Duodenal mucosa (tissue), 2 donors: Measurements from ENCODE around the gene RASGRP2.

Experiments
- H3K27ac ChIP-seq: one replicate; pipeline ENCODE4 v1.7.0; 2013; ENCODE audit warnings: low read depth, low read length
- H3K27me3 ChIP-seq, 2 donors: one replicate each; pipeline ENCODE4 v1.7.0; 2013; ENCODE audit warnings: low read length in 2 of 2, control low read depth in 1 of 2; ENCODE audit not compliant: insufficient read depth in 2 of 2, control insufficient read depth in 1 of 2
- H3K36me3 ChIP-seq, 2 donors: one replicate each; pipeline ENCODE4 v1.7.0; 2013; ENCODE audit warnings: low read length in 2 of 2, control low read depth in 1 of 2; ENCODE audit not compliant: insufficient read depth in 2 of 2, control insufficient read depth in 1 of 2
- H3K4me1 ChIP-seq, 2 donors: one replicate each; pipeline ENCODE4 v1.7.0; 2013; ENCODE audit warnings: low read length in 2 of 2, control low read depth in 1 of 2; ENCODE audit not compliant: insufficient read depth in 2 of 2, control insufficient read depth in 1 of 2
- H3K4me3 ChIP-seq, 2 donors: one replicate each; pipeline ENCODE4 v1.7.0; 2013; ENCODE audit warnings: low read length in 2 of 2, low read depth in 1 of 2
- H3K9ac ChIP-seq, 2 donors: one replicate each; pipeline ENCODE4 v1.7.0; 2013; ENCODE audit warnings: low read length in 2 of 2, low read depth in 1 of 2
- H3K9me3 ChIP-seq, 2 donors: one replicate each; pipeline ENCODE4 v1.7.0; 2013; ENCODE audit warnings: low read length in 2 of 2, control low read depth in 1 of 2; ENCODE audit not compliant: control insufficient read depth in 1 of 2

Gene RASGRP2

DNA sequence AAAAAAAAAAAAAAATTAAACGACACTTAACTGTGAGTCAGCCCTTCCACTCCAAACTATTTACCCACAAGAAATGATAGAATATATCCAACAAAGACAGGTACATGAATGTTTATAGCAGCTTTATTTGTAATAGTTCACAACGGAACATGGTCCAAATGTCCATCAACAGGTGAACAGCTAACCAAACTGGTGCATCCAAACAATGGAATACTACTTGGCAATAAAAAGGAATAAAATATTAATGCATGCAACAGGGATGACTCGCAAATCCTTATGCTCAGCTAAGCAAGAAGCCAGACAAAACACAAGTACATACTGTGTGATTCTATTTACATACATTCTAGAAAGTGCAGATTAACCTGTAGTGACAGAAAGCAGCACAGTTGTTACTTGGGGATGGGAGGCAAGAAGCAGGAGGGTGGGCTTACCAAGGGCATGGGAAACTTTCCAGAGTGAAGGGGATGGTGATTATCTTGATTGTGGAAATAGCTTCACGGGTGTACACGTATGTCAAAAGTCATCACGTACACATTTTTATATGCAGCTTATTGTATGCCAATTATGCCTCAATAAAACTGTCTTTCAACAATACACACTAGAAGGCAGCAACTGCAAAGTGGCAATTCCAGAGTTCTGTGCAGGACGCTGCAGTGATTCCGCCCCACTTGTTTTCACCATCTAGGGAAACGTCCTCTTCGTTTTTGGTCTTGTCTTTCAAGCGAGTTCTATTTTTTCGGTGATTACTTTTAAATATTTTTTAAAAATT, 41.1 kb upstream of the RASGRP2 start:
- H3K4me1 ChIP-seq: peaks cover 5 to 10% of the 10 kb centered on the region in 2 donors
- H3K9me3 ChIP-seq: no peaks in the 10 kb centered on the region
- H3K9ac ChIP-seq: no peak overlapping the region
- no peak overlapping the region for H3K27ac ChIP-seq
- H3K27me3 ChIP-seq: no peaks in the 10 kb centered on the region
- H3K36me3 ChIP-seq: peaks cover 0 to 5% of the 10 kb centered on the region in 2 donors
- H3K4me3 ChIP-seq: no peak overlapping the region

GRCh38 chr11:64778473-64779298, 34.7 kb upstream of the RASGRP2 start, which contains the start of gene SF1:
TSS of gene SF1 (minus strand) at chr11:64778542. CDS start at chr11:64778392, 150 bp downstream.
- Histone ChIP-seq H3K27me3 (no peaks in the 10 kb centered on the region), H3K36me3 (peaks cover 28 to 38% of the 10 kb centered on the region in 2 donors), H3K4me3 (peak within 1 kb of the TSS; percentile 92 to 97), H3K27ac (peak within 1 kb of the TSS; percentile 100), H3K4me1 (peaks cover 22 to 26% of the 10 kb centered on the region in 2 donors), H3K9me3 (no peaks in the 10 kb centered on the region), H3K9ac (peak within 1 kb of the TSS; percentile 75 to 98)

- Histone ChIP-seq H3K9ac (peak overlapping the region; percentile 61 to 76), H3K36me3 (peaks cover 33 to 43% of the 10 kb centered on the region in 2 donors), H3K4me3 (peak overlapping the region; percentile 58 to 70), H3K27me3 (no peaks in the 10 kb centered on the region), H3K9me3 (no peaks in the 10 kb centered on the region), H3K27ac (peak overlapping the region; percentile 100), H3K4me1 (peaks cover 26 to 28% of the 10 kb centered on the region in 2 donors)
Measured at GRCh38 chr11:64778223-64778472, 34.2 kb upstream of the RASGRP2 start.

DNA sequence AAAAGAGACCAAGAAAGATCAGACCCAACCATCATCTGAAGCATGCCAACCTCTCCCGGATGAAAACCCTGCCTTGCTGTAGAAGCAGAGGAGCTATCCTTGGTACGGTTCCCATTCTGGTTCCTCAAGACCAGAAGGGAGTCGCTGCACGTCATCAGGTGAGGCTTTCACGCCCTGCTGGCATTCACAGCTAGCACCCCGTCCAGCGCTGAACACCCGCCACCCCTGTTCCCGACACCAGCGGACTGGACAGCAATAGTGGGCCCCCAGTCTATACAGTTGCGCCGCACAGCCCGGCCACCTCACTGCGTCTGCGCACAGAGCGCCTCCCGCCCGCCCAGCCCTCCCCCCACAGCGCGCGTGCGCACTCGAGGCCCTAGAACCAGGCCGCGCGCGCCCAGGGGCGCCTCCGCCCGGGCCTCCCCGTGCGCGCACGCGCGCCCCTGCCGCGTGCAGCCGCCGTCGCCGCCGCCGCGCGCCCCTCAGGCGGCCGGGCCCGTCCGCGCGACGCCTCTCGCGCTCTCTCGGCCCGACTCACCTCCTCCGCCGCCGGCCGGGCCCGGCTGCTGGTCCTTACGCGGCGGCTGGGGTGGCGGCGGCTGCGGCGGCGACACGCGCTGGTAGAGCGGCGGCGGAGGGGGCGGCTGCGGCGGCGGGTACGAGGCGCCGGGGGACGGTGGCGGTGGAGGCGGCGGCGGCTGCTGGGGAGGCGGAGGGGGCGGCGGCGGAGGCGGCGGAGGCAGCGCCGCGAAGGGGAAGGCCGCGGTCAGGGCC, 33.7 kb upstream of the RASGRP2 start:
- peak overlapping the region; percentile 92 to 97 for H3K4me3 ChIP-seq
- peaks cover 31 to 34% of the 10 kb centered on the region in 2 donors for H3K4me1 ChIP-seq
- H3K27ac ChIP-seq: peak overlapping the region; percentile 100
- H3K9me3 ChIP-seq: no peaks in the 10 kb centered on the region
- no peaks in the 10 kb centered on the region for H3K27me3 ChIP-seq
- peaks cover 38 to 48% of the 10 kb centered on the region in 2 donors for H3K36me3 ChIP-seq
- peak overlapping the region; percentile 75 to 98 for H3K9ac ChIP-seq

DNA sequence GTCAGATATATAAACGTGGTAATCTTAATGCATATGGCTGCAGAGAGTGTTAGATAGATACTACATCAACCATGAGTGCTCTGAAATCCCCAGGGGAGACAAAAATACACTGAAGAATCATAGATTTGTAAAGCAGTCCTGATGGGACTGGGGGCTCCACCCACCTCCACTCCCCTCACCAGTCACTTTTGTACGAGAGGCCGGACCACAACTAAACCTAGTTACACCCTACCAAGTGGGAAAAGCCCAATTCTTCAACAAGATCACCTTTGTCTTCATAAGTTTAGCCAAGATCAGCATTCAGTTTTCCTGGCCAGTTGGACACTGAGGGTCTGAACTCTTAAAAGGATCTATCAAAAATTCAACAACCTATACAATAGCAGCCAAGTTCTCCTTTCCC, 32.9 kb upstream of the RASGRP2 start:
- Histone ChIP-seq H3K4me1 (peaks cover 34 to 36% of the 10 kb centered on the region in 2 donors), H3K27ac (no peak overlapping the region), H3K9ac (peak overlapping the region; percentile 75 to 98), H3K36me3 (peaks cover 45 to 56% of the 10 kb centered on the region in 2 donors), H3K9me3 (no peaks in the 10 kb centered on the region), H3K4me3 (peak overlapping the region; percentile 92 to 97), H3K27me3 (no peaks in the 10 kb centered on the region)

- no peaks in the 10 kb centered on the region for H3K9me3 ChIP-seq
- peaks cover 49 to 60% of the 10 kb centered on the region in 2 donors for H3K36me3 ChIP-seq
- H3K27me3 ChIP-seq: no peaks in the 10 kb centered on the region
- H3K4me3 ChIP-seq: peak overlapping the region; percentile 92 to 97
- H3K4me1 ChIP-seq: peaks cover 34 to 36% of the 10 kb centered on the region in 2 donors
- no peak overlapping the region for H3K27ac ChIP-seq
- peak overlapping the region; percentile 75 to 98 for H3K9ac ChIP-seq
Measured at GRCh38 chr11:64776425-64776824, 32.5 kb upstream of the RASGRP2 start.

DNA sequence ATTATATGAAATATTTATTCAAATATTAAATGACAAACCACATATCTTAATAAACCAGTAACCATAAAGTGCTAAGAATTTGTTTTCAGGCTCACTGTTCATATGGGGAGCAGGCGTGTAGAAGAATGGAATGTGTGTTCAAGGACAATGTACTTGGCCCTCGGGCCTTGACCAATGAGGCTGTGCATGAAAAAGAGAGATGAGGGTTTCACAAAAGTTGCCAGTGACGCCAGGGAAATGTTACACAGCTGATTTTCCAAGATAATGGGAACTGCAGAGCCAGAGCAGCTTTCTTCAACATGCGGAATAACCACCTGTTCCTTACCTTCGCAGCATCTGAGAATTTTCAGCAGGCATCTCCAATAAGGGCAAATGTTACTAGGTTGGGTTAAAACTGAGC, 30.2 kb upstream of the RASGRP2 start:
- H3K4me1 ChIP-seq: peaks cover 28 to 34% of the 10 kb centered on the region in 2 donors
- no peak overlapping the region for H3K4me3 ChIP-seq
- H3K27me3 ChIP-seq: no peaks in the 10 kb centered on the region
- H3K27ac ChIP-seq: no peak overlapping the region
- H3K36me3 ChIP-seq: peaks cover 72 to 83% of the 10 kb centered on the region in 2 donors
- no peaks in the 10 kb centered on the region for H3K9me3 ChIP-seq
- H3K9ac ChIP-seq: no peak overlapping the region

GRCh38 chr11:64772303-64773018, 28.5 kb upstream of the RASGRP2 start:
- no peak overlapping the region for H3K27ac ChIP-seq
- H3K9me3 ChIP-seq: no peaks in the 10 kb centered on the region
- peaks cover 89 to 100% of the 10 kb centered on the region in 2 donors for H3K36me3 ChIP-seq
- peaks cover 28 to 34% of the 10 kb centered on the region in 2 donors for H3K4me1 ChIP-seq
- H3K4me3 ChIP-seq: no peak overlapping the region
- H3K27me3 ChIP-seq: no peaks in the 10 kb centered on the region
- no peak overlapping the region for H3K9ac ChIP-seq

DNA sequence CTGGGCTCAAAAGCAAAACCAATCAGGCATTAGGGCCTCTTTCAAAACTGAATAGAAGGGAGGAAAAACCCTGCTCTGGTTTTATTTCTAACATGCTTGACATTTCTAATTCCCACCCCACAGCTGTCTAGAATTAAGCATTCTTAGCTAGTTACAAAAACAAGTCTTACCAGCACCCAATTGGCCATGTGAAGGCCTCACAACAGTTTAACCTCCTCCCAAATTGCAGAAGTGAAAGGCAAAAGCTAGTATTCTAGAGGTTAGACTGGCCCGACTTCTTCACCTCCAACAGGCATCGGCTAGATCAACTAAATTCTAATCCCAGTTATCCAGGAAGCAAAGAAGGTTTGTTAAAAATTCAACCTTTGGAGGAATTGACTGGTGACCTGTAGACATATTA, 27.9 kb upstream of the RASGRP2 start:
- Histone ChIP-seq H3K27me3 (no peaks in the 10 kb centered on the region), H3K4me3 (no peak overlapping the region), H3K9me3 (no peaks in the 10 kb centered on the region), H3K9ac (no peak overlapping the region), H3K36me3 (peaks cover 92 to 100% of the 10 kb centered on the region in 2 donors), H3K27ac (no peak overlapping the region), H3K4me1 (peaks cover 22 to 30% of the 10 kb centered on the region in 2 donors)
